GM19035 (cell line): Measurements from ENCODE around the gene FN1.

Source experiments
- ATAC-seq: cut with Tn5 transposase; IDR thresholded peaks from one replicate; pipeline ENCODE4 v1.9.1; 2021; ENCODE audit not compliant: unreplicated experiment

The FN1 gene

DNA sequence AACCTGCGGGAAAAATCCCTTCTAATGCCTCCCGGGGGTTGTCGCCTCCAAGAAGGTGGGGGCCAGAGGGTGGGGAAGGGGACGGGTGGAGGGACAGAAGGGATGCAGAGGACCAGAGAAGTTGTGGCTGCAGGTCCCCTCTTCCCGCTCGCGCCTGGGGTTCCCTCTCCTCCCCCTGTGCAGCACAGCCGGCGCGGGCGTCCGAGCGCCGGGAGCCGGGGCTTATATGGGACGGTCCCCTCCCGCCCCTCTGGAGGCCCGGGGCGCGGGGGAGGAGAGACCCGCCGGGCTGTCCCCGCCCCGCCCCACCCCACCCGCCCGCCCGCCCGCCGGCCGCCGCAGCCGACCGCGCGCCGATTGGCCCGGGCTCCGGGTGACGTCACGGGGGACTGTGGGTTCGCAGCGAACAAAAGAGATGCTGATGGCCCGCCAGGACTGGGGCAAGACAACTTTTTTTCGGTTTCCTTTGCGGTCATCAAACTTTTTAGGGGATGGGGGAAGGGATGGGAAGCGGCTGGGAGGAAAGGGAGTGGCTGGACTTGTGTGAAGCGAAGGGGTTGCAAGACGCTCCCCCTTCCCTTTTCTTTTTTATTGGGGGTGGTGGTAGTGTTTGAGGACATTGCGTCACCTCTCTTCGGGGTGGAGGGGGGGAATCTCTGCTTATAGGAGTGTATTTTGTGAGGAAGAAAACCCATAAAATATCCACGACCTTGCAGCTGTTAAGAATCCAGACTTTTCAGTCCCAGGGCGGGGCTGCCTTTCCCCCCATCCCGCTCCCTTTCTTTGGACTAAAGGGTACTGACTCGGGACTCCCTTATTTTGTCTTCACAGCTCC lies at the start of gene FN1:
FN1 (minus strand) TSS at position 199 of the 835 bp plus-strand sequence. CDS start 266 bp downstream, outside the sequence.
- peak; percentile 92 for ATAC-seq

DNA sequence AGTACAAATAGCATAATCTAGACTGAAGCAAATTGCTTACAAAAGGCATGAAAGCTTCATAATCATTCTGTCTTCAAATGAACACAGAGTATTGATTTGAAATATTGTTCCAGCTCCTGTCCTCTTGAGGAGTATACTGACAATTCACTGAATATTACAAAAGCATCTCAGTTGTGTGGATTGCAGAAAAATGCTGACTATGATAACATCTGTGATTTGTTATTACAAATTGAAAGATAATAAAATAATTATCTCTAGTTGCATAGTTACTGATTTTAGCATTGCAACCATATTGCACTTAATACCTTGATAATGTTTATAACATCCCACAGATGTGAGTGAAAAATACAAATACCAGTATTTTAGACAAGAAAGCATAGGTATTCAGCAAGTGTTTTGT lies 49.2 kb upstream of the FN1 start:
- no peak for ATAC-seq

DNA sequence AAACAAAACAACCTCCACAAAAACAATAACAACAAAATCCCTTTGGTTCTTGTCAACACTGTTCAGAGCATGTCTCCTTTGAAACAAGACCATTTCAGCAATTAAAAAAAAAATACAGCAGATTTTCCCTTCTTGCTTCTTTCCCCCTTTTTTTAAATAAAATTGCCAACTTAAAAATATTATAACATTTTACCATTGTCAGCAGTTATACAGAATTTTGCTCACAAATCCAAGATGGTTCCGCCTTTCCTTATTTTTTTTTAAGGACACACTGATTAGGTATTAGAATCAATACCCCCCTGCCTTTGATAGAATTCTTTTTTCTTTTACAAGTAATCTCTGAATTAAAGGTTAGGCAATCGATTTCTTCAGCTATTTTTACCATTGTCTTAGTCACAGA lies 48.7 kb upstream of the FN1 start:
- ATAC-seq: no peak

DNA sequence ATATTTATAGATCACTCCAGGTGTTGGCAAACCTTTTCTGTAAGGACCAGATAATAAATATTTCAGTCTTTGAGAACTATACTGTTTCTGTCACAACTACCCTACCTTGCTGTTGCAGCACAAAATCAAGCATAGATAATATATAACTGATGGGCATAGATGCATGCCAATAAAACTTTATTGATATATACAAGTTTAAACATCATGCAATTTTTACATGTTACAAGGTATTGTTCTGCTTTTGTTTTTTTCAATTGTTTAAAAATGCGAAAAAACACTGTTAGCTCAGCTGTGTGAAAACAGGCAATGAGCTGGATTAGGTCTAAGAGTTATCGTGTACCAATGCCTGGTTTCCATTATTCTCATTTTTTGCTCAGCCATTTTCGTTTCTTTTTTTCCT lies 47.6 kb upstream of the FN1 start:
- ATAC-seq: no peak

- no peak for ATAC-seq
Observed at GRCh38 chr2:215479536-215480240, 43.8 kb upstream of the FN1 start.

DNA sequence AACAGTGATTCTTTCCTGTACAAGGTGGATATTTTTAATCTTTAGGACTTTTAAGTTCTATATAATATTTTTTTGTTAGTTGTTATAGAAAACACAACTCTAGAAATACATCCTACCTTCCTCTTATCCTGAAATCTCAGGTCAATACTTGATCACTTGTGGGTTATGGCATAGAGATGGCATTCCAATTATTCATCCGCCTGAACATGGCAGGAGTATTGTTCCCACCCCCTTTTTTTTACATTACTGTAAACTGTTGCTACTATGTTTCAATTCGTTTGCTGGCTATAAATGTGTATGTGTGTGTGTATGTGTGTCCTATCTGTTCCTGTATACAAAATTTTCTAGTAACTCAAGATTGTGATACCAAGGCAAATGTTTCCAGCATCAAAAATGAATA lies 43.3 kb upstream of the FN1 start:
- ATAC-seq: no peak

GRCh38 chr2:215476424-215476823 lies 40.6 kb upstream of the FN1 start:
- ATAC-seq: no peak

GRCh38 chr2:215466097-215466909 lies 30.4 kb upstream of the FN1 start:
- no peak for ATAC-seq

GRCh38 chr2:215465256-215465655 lies 29.4 kb upstream of the FN1 start:
- ATAC-seq: no peak

DNA sequence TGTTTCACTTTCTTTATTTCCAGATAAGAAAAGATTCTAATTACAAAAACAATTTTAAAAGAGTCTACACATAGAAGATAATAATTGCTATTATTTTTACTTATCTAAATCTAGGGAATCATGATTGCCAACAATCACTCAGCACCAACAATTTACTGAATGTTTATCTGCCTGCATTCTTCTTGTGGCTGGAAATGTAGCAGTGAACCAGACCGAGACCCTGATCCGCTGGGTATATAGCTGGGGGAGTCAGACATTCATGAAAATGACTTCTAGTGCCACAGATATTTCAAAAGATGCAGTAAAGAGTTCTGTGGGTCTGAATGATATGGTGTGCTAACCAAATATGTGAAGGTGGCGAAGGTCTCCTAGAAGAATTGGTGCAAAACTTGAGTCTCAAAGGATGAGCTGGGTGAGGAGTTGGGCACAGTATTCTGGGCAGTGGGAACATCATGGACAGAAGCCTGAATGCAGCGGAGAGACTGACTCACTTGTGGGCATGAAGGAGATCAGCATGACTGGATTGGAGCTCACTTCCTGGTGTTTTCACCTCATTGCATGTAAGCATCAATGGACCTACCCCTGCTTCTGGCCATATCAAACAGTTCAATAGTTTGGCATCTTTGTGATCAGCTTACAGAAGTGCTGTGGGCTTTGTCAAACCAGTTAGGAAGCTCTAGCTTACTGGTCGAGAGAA lies 26.1 kb upstream of the FN1 start:
- no peak for ATAC-seq

DNA sequence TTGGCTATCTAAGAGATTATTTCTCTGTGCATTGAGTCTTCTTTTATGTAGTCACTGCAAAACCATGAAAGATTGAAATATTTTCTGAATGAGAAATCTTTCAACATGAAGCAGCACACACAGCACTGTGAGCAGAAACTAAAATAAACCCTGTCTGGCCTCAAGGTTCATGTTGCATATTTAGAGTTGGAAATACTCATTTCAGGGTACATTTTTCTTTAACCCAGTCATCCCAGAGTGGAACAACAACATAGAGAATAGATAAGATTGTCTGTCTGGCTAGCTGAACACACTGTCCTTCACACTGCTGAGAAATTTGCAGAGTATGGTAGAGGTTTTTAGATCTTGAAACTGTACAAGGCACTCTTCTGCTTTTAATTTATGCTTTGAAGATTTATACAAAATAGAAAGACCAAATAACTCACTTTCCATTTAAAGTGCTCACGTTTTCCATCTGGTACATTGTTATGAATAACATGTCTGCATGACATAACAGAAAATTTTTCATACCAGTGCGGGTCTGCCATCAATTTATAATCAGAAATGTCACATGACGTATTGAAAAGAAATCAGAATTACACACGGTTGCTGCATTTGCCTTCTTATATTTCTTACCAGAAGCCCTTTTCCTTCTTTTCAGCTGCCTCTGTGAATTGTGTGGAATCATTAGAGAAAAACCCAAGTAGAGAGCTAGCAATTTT lies 25.0 kb upstream of the FN1 start:
- no peak for ATAC-seq

DNA sequence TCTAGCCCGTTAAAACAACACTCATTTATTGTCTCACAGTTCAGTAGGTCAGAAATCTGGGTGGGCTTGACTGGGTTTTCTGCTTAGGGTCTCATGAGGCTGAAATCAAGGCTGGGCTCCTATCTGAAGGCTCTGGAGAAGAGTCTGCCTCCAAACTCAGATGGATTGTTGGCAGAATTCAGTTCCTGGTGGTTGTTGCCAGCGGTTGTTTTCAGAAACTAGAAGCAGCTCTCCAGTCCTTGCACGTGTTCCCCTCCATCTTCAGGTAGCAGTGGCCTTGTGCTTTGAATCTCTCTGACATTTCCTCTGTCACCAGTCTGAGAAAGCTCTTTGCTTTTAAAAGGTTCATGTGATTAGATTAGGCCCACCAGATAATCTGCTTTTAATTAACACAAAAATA lies 20.1 kb upstream of the FN1 start:
- ATAC-seq: no peak

DNA sequence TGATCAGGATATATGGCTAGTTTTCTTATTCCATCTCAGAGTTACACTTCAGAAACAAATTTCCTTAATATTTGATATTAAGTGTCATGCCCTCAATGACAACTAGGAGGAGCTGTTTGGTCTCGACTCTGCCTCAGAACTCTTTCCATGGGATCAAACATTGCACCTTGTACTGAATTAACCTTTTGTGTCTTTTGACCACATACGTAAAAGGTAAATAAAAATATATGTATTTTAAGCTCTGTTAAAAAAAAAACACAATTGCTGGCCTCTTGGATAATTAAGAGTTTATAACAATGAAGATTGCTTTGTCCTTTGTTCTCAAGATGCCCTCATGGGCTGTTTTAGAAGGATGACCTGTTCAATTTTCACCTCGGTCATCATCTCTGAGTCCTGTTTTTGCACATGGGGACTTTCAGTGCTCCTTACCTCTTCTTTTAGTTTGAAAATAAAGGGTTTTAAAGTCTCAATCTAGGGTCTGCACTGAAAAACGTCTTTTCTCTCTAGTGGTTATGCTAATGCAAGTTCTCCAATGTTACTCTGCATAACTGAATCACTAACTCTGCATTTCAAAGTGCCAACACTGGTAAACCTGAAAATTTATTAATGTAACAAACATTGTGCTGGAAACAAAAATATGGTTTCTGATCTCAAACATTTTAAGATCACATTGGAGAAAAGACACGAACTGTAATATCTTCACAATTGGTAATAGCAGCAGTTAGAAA lies 18.8 kb upstream of the FN1 start:
- ATAC-seq: no peak

DNA sequence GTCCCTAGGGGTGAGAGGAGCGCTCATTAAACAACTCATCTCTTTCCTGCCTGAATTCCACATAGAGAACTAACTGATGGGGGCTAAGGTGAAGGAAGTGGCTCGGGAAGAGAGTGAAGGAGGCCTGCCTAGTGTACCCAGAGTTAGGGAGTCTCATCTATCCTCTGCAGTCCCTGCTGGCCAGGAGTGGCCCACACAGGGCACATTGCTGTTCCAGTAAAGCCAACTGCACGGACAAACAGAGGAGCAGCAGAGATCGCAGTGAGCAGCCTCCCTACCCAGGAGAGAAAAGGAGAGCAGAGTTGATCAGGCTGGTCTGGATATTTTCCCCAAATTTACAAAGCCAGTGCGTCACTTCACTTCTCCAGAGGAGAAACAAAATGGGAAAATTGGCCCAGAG lies 16.9 kb upstream of the FN1 start:
- ATAC-seq: no peak

GRCh38 chr2:215451012-215451756 lies 15.3 kb upstream of the FN1 start:
- ATAC-seq: no peak

GRCh38 chr2:215450188-215451011 lies 14.5 kb upstream of the FN1 start:
- ATAC-seq: no peak

- no peak for ATAC-seq
Observed at GRCh38 chr2:215447673-215448081, 11.8 kb upstream of the FN1 start.

DNA sequence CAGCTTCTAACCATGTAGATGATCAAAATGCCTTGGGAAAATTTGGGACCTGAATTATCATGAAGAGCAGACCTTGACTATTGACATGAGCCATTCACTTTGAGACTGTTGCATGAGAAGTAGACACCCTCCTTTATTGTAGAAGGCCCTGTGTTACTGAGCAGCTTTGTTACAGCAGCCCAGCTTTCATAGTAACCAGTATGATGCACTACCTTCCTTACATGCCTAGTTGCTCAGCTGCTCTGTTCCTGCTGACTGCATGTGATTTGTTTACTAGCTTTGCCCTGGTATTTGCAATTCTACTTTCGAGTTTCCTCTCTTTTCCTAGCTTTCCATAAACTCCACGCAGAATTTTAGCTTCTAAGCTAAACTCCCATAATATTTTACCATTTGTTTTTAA lies 11.2 kb upstream of the FN1 start:
- ATAC-seq: no peak
